Neural cell (in vitro differentiated cells): Measurements from ENCODE around the gene IQSEC2. TPM values are rescaled to one million over a fixed set of nuclear protein-coding genes. Genes with fewer than 3 reads are reported as not detected.

Experiments
- H2AFZ ChIP-seq: fragments of 200-600, 300-800 bp; sonication (generic), shearing (Covaris generic); 2 replicates; pipeline ENCODE4 v1.6.0; 2014; ENCODE audit warnings: low read depth, mild to moderate bottlenecking, antibody characterized with exemption, low read length, moderate library complexity
- H3F3A ChIP-seq: fragments of 200-600 bp; shearing (Covaris generic); 2 replicates; pipeline ENCODE4 v1.6.1; 2016; ENCODE audit warnings: mild to moderate bottlenecking, moderate library complexity, mixed read lengths, antibody characterized with exemption, low read length; ENCODE audit not compliant: insufficient read depth, poor library complexity, severe bottlenecking
- H3K27ac ChIP-seq: fragments of 200-600, 300-800 bp; sonication (generic), shearing (Covaris generic); 2 replicates; pipeline ENCODE4 v1.5.1; 2014; ENCODE audit warnings: mild to moderate bottlenecking, low read length, moderate library complexity
- H3K27me3 ChIP-seq: fragments of 300-800, 200-600 bp; sonication (generic), shearing (Covaris generic); 2 replicates; pipeline ENCODE4 v1.6.0; 2014; ENCODE audit warnings: mild to moderate bottlenecking, low read depth, low read length, moderate library complexity; ENCODE audit not compliant: insufficient read depth
- H3K36me3 ChIP-seq: fragments of 300-800, 200-600 bp; sonication (generic), shearing (Covaris generic); 2 replicates; pipeline ENCODE4 v1.5.1; 2014; ENCODE audit warnings: mild to moderate bottlenecking, antibody characterized with exemption, low read length, moderate library complexity; ENCODE audit not compliant: insufficient read depth
- H3K4me2 ChIP-seq: fragments of 300-800, 200-600 bp; sonication (generic), shearing (Covaris generic); 2 replicates; pipeline ENCODE4 v1.6.0; 2014; ENCODE audit warnings: mild to moderate bottlenecking, low read length
- H3K4me3 ChIP-seq: fragments of 300-800, 200-600 bp; sonication (generic), shearing (Covaris generic); 2 replicates; pipeline ENCODE4 v1.5.1; 2014; ENCODE audit warnings: mild to moderate bottlenecking, low read length, moderate library complexity
- H3K79me2 ChIP-seq: fragments of 200-600 bp; shearing (Covaris generic); replicated peaks from 2 replicates; pipeline ENCODE4 v1.6.0; 2014; ENCODE audit warnings: mild to moderate bottlenecking, low read length, moderate library complexity; ENCODE audit not compliant: insufficient read depth
- H3K9ac ChIP-seq: fragments of 300-800, 200-600 bp; sonication (generic), shearing (Covaris generic); 2 replicates; pipeline ENCODE4 v1.6.1; 2016; ENCODE audit warnings: mild to moderate bottlenecking, low read length, mixed read lengths
- H3K9me2 ChIP-seq: fragments of 200-600 bp; shearing (Covaris generic); 2 replicates; pipeline ENCODE4 v1.6.1; 2016; ENCODE audit warnings: mild to moderate bottlenecking, low read length, mixed read lengths; ENCODE audit not compliant: insufficient read depth
- H3K9me3 ChIP-seq: fragments of 200-600, 300-800 bp; sonication (generic), shearing (Covaris generic); 2 replicates; pipeline ENCODE4 v1.6.1; 2016; ENCODE audit warnings: mild to moderate bottlenecking, mixed run types, low read length, moderate library complexity, mixed read lengths
- H4K20me1 ChIP-seq: fragments of 200-600 bp; shearing (Covaris generic); 2 replicates; pipeline ENCODE4 v1.6.1; 2016; ENCODE audit warnings: mild to moderate bottlenecking, mixed run types; ENCODE audit not compliant: insufficient read depth
- CTCF ChIP-seq: fragments of 450-650 bp; IDR thresholded peaks from 2 replicates; pipeline ENCODE4 v1.5.1; 2014; ENCODE audit warnings: antibody characterized with exemption, mild to moderate bottlenecking, moderate library complexity; ENCODE audit not compliant: poor library complexity, severe bottlenecking
- EP300 ChIP-seq: fragments of 450-650 bp; conservative IDR thresholded peaks from 2 replicates; pipeline ENCODE4 v1.6.1; 2014; ENCODE audit warnings: antibody characterized with exemption, mild to moderate bottlenecking, moderate library complexity; ENCODE audit not compliant: poor library complexity, severe bottlenecking
- EZH2 ChIP-seq: fragments of 200-600, 300-800 bp; shearing (Covaris generic), sonication (generic); IDR thresholded peaks from 2 replicates; pipeline ENCODE4 v1.6.1; 2014; ENCODE audit warnings: antibody characterized with exemption, low read length, borderline replicate concordance, mild to moderate bottlenecking; ENCODE audit not compliant: insufficient read depth, poor library complexity, severe bottlenecking
- MXI1 ChIP-seq: fragments of 450-650 bp; conservative IDR thresholded peaks from 2 replicates; pipeline ENCODE4 v1.6.1; 2014; ENCODE audit warnings: antibody characterized with exemption, mild to moderate bottlenecking; ENCODE audit not compliant: poor library complexity, severe bottlenecking
- POLR2AphosphoS5 ChIP-seq: IDR thresholded peaks from 2 replicates; pipeline ENCODE4 v1.6.1; 2012
- RAD21 ChIP-seq: fragments of 450-650 bp; conservative IDR thresholded peaks from 2 replicates; pipeline ENCODE4 v1.6.1; 2014; ENCODE audit warnings: antibody characterized with exemption, mild to moderate bottlenecking, moderate library complexity
- REST ChIP-seq: IDR thresholded peaks from 2 replicates; pipeline ENCODE4 v1.6.1; 2012; ENCODE audit warnings: borderline replicate concordance
- SMC3 ChIP-seq: fragments of 450-650 bp; conservative IDR thresholded peaks from 2 replicates; pipeline ENCODE4 v1.6.1; 2014; ENCODE audit warnings: antibody characterized with exemption, mild to moderate bottlenecking, moderate library complexity; ENCODE audit not compliant: poor library complexity
- TAF1 ChIP-seq: IDR thresholded peaks from 2 replicates; pipeline ENCODE4 v1.6.1; 2012; ENCODE audit warnings: low read depth
- polyA plus RNA-seq: library from polyadenylated mRNA; depleted of rRNA; stranded (reverse); fragments of >200 nt; gene quantifications from 2 replicates; pipeline ENCODE4 v1.2.3, GENCODE V29; 2014

The IQSEC2 gene
- polyA plus RNA-seq, 1 donor from 2014 or later, result 2.4 TPM

- Histone ChIP-seq H3K9me3 (no peaks in the 10 kb centered on the region), H3K79me2 (no peaks in the 10 kb centered on the region), H3F3A (no peaks in the 10 kb centered on the region), H3K4me3 (no peak overlapping the region), H3K27ac (no peak overlapping the region), H3K9me2 (no peaks in the 10 kb centered on the region), H3K4me2 (no peak overlapping the region), H4K20me1 (no peaks in the 10 kb centered on the region), H2AFZ (no peak overlapping the region), H3K27me3 (no peaks in the 10 kb centered on the region), H3K36me3 (no peaks in the 10 kb centered on the region), H3K9ac (no peak overlapping the region)
- TF ChIP-seq CTCF, result no peak
These were observed 24.0 kb upstream of the IQSEC2 start for GRCh38 chrX:53305219-53305995.

- Histone ChIP-seq H3F3A (no peaks in the 10 kb centered on the region), H3K4me3 (no peak overlapping the region), H4K20me1 (no peaks in the 10 kb centered on the region), H3K9me3 (no peaks in the 10 kb centered on the region), H3K36me3 (no peaks in the 10 kb centered on the region), H3K9me2 (no peaks in the 10 kb centered on the region), H3K27me3 (no peaks in the 10 kb centered on the region), H3K79me2 (no peaks in the 10 kb centered on the region), H3K9ac (no peak overlapping the region), H2AFZ (no peak overlapping the region), H3K4me2 (no peak overlapping the region), H3K27ac (no peak overlapping the region)
- TF ChIP-seq EZH2 (no peak), MXI1 (no peak), TAF1 (no peak), SMC3 (no peak), POLR2AphosphoS5 (no peak), EP300 (no peak), RAD21 (no peak), REST (no peak), CTCF (no peak)
These were observed 21.8 kb upstream of the IQSEC2 start for GRCh38 chrX:53303195-53303594.
